CMK (cell line): ENCODE measurements around the gene UNC5A.

Experiments used
- DNase-seq: peaks from one replicate; pipeline ENCODE4 v3.0.0-alpha.2; 2010; ENCODE audit warnings: low read depth

UNC5A gene

GRCh38 chr5:176781638-176782570, 28.5 kb upstream of the UNC5A start:
- DNase-seq: no peak

GRCh38 chr5:176784218-176785165, 25.9 kb upstream of the UNC5A start:
- no peak for DNase-seq

DNA sequence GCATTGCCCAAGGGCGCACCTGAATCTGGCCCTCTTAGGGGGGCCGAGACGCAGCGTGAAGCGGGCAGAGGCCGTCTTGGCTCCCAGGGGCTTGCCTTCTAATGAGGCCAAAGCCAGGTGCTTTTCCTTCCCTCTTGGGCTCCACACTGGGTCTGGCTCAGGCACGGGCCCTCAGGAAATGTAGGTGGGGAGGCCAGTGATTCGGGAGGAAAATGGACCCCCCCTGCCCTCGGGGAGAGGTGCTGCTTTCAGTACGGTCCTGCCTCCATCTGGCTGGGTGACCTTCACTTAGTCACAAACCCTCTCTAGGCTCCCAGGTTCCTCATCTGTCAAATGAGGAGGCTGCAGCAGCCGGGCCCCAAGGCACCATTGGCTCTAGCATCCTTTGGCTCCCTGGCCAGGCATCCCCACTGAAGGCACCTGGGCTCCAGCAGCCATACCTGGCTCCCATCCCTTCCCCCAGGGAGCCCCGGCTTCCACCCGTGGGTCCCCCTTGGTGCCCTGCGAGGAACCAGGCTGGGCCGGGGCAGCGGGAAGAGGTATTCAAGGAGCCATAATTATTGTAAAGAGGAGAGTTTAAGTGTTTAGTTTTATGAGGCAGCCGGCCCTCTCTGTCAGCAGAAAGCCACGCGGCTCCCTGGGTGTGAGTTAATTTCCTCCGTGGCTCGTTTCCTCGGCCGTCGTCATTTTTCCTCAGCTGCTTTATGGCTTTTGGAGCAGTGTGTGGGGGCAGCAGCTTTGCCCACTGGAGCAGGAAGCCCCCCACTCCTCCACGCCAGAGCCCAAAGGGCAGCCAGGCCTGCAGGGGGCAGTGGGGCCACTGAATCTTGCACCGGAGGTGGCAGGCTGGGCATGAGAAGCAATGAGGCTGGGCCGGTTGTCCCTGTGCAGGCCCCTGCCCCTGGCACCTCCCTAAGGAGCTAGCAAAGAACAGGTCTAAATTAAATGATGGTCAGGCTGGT, 24.9 kb upstream of the UNC5A start:
- no peak for DNase-seq

GRCh38 chr5:176787676-176788075, 22.7 kb upstream of the UNC5A start:
- no peak for DNase-seq

GRCh38 chr5:176788091-176788490, 22.3 kb upstream of the UNC5A start:
- DNase-seq: no peak

GRCh38 chr5:176788941-176789872, 21.2 kb upstream of the UNC5A start:
- no peak for DNase-seq

DNA sequence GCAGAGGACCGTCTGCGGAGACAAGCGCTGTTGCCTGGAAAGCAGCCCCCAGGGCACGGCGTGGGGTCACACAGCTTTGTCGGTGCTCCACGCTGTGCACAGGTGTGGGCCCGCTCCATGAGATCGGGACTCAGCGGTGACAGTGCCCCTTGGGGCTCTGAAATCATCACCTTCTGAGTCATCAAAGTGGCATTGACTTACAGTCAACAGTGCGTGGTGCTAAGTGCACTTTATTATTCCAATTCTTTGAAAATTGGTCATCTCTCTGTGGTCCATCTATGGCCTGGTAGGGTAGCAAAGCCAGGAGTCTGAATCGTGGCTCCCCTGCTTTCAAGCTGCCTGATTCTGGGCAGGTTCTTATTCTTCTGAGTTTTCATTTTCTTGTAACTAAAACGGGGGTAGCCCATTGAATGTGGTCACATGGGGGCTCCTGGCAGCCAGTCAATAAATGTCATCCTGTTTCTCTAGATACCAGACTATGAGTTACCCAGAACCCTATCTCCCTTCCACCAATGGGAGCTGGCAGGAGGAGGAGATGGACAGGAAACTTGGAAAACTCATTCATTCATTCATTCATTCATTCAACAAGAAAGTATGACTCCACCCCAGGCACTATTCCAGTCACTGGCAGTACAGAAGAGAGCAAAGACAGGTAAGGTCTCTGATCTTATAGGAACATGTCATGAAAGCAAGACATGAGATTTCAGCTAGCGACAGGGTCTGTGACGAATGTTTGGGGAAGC, 20.3 kb upstream of the UNC5A start:
- no peak for DNase-seq

GRCh38 chr5:176790941-176791340, 19.4 kb upstream of the UNC5A start:
- DNase-seq: no peak

DNA sequence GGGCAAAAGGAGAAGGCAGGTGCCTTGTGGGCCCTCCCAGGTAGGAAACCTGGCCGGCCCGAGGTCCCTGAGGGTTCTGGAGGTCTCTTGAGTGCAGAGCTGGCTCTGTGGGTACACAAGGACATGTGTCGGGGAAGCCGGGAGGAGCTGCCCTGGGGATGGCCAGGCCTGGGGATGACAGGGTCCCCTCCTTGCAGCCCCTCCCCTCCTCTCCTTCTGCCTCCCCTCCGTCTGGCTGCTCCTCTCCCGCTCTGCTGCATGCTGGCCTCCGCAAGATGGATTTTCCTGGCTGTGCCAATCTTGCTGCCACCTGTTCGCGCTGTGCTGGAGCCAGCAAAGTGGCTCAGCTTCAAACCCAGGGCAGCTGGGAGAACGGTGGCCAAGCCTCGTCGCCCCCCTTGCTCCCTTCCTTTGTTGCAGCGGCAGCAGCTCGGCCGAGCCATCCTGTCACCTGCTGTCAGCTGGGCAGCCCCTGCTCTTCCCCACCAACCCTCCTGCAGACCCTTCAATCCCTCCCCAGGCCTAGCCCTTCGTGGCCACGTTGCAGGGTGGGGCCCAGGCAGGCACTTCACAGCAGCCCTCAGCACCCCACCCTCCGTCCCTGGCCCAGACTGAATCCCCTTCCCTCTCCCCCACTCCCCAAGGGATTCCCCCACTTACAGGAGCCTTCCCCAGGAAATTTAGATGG, 17.6 kb upstream of the UNC5A start:
- no peak for DNase-seq

GRCh38 chr5:176793343-176793699, 17.0 kb upstream of the UNC5A start:
- no peak for DNase-seq

- no peak for DNase-seq
Measured at GRCh38 chr5:176793736-176794135, 16.6 kb upstream of the UNC5A start.

DNA sequence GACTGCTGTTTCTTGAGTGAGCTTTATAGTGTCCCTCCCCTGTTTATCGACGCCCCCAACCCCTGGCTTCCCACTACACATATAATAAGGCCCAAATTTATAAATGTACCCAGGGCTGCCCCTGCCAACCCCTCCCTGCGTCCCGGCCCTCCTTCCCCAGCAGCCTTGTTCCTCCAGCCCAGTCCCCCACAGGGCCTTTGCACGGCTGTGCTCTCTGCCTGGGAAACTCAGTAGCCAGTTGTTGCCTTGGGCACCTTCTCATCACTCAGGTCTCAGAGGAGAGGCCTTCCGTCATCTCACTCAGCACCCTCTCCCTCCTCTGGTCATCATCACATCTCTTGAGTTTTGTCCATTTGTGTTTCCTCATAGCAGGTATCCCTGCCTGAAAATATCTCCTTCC, 15.8 kb upstream of the UNC5A start:
- no peak for DNase-seq

DNA sequence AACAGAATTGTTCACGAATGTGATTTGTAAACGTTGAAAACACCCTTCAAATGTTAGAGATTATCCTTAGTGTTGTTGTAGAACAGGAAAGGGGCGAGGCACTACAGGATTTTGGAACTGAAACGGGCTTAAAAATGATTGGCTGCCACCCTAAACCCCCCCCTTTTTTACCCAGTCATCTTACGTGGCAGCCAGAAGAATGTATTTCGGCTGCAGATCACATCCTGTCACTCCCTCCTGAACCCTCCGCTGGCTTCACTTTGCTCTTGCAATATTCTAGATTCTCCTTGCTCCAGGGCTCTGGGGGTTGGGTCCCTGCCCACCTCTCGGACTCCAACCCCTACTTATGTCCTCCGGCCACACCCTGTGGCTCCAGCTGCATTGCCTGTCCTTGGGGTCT, 13.9 kb upstream of the UNC5A start:
- DNase-seq: no peak

GRCh38 chr5:176796970-176797369, 13.4 kb upstream of the UNC5A start:
- no peak for DNase-seq

- DNase-seq: no peak
Measured at GRCh38 chr5:176797456-176798050, 12.8 kb upstream of the UNC5A start.

- no peak for DNase-seq
Measured at GRCh38 chr5:176798086-176798876, 12.1 kb upstream of the UNC5A start.

- DNase-seq: no peak
Measured at GRCh38 chr5:176798949-176799348, 11.4 kb upstream of the UNC5A start.

DNA sequence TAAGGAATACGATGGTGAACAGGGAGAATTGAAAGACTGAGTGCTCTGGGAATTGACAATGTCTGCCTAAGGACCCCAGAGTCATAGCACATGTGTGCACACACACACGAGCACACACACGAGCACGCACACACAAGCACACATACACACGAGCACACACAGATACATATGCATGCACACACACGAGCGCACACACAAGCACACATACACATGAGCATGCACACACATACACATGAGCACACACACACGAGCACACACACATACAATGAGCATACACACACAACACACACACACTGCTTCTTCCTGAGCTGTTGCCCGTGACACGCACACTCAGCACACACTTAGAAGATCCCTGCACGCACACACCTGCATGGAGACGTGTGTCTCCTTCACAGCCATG, 10.9 kb upstream of the UNC5A start:
- no peak for DNase-seq
